GM13976 (cell line): Measurements from ENCODE around the gene RNF207.

ENCODE experiments used
- DNase-seq: peaks from one replicate; pipeline ENCODE4 v3.0.0; 2012; ENCODE audit warnings: low spot score
- in situ Hi-C: fragments of 300-500 bp; cut with MboI; formaldehyde crosslinking; loops from one replicate; pipeline ENCODE4 v1.12.0; 2022; ENCODE audit warnings: low sequenced_read_pairs, mixed read lengths, inconsistent platforms; ENCODE audit not compliant: unreplicated experiment
- TF ChIP-seq, protein P1 (sequence below): IDR thresholded peaks from 2 replicates; pipeline ENCODE4 v1.5.1; 2012; ENCODE audit warnings: borderline replicate concordance, mild to moderate bottlenecking; ENCODE audit not compliant: insufficient read depth; ENCODE audit errors: extremely low read depth, missing control alignments, control extremely low read depth

The RNF207 gene

DNA sequence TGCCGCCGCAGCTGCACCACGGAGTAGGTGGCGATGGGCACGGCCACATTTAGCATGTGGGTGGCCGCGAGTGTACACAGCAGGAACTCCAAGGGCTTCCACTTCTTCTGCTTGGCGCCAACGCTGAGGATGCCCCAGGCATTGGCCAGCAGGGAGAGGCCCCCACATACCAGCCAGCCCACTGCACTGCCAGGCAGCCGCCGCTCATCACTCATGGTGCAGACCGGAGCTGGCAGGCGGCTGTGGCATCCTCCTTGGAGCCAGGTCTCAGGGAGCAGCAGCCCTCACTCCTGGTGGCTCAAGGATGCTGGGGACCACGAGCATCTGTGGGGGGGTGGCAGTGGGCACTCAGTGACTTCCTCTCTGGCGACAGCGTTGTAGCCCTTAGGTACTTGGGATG lies 48.8 kb downstream of the RNF207 start:
- in situ Hi-C loops = loop anchor here (10.0 kb wide), 1 partner anchor 150 kb away; no protein-coding TSS in a partner anchor
- TF ChIP-seq, protein P1, sequence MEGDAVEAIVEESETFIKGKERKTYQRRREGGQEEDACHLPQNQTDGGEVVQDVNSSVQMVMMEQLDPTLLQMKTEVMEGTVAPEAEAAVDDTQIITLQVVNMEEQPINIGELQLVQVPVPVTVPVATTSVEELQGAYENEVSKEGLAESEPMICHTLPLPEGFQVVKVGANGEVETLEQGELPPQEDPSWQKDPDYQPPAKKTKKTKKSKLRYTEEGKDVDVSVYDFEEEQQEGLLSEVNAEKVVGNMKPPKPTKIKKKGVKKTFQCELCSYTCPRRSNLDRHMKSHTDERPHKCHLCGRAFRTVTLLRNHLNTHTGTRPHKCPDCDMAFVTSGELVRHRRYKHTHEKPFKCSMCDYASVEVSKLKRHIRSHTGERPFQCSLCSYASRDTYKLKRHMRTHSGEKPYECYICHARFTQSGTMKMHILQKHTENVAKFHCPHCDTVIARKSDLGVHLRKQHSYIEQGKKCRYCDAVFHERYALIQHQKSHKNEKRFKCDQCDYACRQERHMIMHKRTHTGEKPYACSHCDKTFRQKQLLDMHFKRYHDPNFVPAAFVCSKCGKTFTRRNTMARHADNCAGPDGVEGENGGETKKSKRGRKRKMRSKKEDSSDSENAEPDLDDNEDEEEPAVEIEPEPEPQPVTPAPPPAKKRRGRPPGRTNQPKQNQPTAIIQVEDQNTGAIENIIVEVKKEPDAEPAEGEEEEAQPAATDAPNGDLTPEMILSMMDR = no peak

DNA sequence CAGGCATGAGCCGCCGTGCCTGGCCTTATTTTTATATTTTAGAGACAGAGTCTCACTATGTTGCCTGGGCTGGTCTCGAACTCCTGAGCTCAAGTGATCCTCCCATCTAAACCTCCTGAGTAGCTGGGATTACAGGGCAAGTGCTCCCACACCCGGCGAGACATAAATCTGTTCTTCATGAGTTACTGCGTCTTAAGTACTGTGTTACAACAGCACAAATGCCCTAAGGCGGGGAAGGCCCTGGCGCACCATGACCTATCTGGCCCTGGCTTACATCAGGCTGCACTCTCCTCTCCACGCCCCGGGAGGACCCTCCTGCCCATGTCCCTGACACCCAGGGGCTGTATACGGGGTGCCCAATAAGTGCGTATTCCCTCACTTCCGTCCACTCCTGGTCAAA lies 50.7 kb downstream of the RNF207 start:
- DNase-seq = no peak
- in situ Hi-C loops = loop anchor here (10.0 kb wide), 1 partner anchor 148 kb away; no protein-coding TSS in a partner anchor
- TF ChIP-seq, protein P1 = no peak

More for the DNA sequence above, 48.8 kb downstream of the RNF207 start:
- DNase-seq = no peak

DNA sequence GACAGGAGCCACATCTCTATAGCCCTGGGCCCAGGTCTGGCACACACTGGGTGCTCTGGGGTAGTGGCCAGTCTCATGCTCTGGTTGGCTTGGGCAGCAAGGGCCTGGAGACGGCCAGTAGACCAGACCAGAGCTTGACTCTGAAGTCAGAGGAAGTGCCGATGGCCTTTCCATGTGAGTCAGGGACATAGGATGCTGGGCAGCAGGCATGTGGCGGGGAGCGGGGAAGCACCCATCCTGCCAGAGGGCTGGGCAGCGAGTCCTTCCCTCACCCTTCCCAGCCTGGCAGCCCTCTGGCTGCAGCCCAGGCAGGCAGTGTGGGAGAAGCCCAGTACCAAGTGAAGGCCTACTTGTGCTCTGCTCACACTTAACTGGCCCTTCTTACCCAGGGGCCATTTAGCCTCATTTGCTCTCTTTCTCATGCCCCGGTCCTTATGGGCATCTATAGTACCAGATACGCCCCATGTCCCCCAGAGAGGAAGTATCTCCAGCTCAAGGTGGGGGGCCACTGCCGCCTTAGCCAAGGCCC lies 51.7 kb downstream of the RNF207 start:
- DNase-seq = no peak
- TF ChIP-seq, protein P1 = no peak
- in situ Hi-C loops = loop anchor here (10.0 kb wide), 1 partner anchor 147 kb away; no protein-coding TSS in a partner anchor

DNA sequence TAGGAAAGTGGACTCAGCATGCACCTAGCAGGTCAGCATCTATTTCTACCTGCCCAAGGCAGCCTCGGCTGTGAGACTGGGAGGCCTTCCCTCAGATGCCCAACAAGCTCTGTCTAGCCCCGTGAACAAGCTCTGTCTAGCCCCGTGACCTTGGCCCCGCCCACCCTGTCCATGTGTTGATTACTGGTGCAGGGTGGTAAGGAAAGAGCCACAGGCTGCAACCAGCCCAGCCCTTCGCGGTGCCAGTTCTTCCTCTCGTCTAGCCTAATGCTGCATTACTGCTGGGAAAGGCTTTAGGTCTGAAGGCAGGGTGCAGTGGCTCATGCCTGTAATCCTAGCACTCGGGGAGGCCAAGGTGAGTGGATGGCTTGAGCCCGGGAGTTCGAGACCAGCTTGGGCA lies 52.8 kb downstream of the RNF207 start:
- TF ChIP-seq, protein P1 = no peak
- in situ Hi-C loops = loop anchor here (10.0 kb wide), 1 partner anchor 146 kb away; no protein-coding TSS in a partner anchor
- DNase-seq = no peak

DNA sequence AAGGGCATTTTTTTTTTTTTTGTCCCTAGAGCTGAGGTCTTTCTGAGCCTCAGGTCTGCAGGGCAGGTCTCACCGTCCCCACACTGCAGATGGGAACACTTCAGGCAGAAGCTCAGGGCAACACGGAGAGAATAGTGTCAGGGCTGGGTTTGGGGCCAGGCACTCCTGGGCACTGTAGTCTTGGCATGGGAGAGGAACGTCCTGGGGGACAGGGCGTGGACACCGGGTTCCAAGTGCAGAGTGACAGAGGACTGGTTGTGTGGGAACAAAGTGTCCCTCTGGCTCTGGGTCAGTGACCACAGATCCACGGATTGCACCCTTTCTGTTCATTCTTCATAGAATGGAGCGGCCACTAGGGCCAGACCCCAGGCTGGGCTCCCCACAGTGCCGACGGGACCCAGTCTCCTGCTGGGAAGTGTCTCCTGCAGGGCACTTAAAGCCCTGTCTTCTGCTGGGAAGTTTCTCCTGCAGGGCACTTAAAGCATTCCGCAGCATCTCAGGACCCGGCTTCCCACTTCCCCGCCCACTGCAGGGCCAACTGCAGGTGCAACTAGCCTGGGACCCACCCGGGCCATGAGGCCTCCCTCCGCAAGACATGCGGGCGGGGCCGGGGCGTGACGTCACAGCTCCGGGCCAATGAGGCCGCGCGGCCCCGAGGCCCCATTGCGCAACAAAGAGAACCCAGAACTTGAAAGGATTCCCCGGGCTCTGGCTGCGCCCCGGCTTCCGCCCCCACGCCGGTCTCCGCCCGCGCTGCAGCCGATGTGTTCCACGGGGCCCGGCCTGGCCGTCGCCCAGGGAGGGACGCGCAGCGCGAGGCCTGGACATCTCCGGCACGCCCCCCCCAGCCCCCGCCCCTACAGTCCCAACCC lies 53.8 kb downstream of the RNF207 start:
- peak; percentile 94 for DNase-seq
- in situ Hi-C loops = loop anchor here (10.0 kb wide), 1 partner anchor 145 kb away; no protein-coding TSS in a partner anchor

DNA sequence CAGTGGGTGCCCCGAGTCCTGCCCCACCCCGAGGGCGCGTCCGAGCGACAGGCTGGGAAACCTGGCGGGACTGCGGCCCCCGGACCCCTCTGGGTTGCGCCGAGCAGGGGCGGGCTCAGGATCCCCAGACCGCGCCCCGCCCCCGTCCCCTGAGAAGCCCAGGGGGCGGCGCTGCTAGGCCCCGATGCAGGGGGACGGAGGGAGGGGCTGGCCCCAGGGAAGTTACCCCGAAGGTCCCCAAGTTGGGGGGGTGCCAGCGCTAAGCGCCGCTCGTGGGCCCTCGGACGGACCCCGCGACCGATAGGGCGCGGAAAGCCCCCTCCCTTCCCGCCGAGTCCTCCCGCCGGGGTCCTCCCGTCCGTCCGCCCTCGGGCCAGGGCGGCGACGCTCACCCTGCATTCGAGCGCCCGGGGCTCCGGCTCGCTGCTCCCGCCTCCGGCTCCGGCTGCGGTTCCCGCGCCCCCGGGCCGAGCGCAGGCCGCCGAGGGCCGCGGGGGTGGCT lies 54.6 kb downstream of the RNF207 start:
- in situ Hi-C loops = no loop called here
- TF ChIP-seq, protein P1 = no peak
- DNase-seq = peak; percentile 75

More for the DNA sequence above, 53.8 kb downstream of the RNF207 start:
- TF ChIP-seq, protein P1 = no peak
